HG02623 (cell line): ENCODE data around the gene PSMD8.
"Not testable (repeated sequence)": the region's sequence is repeated elsewhere in the genome, so short reads cannot be mapped to it uniquely, and the experiment has no call there.

Source experiments
- ATAC-seq: cut with Tn5 transposase; IDR thresholded peaks from one replicate; pipeline ENCODE4 v1.9.1; 2021; ENCODE audit warnings: moderate library complexity; ENCODE audit not compliant: unreplicated experiment

Gene PSMD8

DNA sequence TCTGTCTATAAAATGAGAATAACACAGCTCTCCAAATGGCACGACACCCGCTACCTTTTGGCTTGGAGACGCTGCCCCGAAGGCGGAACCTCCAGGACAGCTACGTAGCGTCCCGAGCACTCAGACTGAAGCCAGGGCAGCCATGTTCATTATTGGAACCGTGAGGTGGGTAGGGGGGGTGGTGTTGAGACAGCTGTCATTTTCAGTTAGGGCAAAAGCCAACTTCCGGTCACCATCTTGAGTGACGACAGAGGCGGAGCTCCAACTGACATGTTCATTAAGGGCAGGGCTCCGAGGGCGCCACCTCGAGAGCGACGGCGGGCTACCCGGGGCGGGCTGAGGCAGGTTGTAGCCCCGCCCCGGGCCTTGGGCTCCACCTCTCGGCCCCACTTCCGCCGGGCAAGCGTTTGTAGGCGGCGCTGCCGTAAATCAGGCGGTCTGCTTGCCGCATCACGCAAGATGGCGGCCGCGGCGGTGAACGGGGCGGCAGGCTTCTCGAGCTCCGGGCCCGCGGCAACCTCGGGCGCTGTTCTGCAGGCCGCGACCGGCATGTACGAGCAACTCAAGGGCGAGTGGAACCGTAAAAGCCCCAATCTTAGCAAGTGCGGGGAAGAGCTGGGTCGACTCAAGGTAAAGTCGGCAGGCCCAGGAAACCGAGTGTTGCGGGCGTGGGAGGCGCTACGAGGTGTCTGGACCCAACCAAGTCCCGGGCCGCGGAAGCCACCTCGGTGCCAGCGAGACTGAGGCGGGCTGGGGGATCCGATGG lies at the start of gene PSMD8:
TSS of gene PSMD8 (plus strand) at position 240 of the 766 bp plus-strand sequence. CDS start at position 271, 31 bp downstream.
- peak; percentile 93 for ATAC-seq

DNA sequence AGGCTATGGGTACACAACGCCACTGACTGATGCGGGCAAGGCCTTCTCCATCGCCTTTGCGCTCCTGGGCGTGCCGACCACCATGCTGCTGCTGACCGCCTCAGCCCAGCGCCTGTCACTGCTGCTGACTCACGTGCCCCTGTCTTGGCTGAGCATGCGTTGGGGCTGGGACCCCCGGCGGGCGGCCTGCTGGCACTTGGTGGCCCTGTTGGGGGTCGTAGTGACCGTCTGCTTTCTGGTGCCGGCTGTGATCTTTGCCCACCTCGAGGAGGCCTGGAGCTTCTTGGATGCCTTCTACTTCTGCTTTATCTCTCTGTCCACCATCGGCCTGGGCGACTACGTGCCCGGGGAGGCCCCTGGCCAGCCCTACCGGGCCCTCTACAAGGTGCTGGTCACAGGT lies 47.8 kb upstream of the PSMD8 start:
- ATAC-seq, result no peak

DNA sequence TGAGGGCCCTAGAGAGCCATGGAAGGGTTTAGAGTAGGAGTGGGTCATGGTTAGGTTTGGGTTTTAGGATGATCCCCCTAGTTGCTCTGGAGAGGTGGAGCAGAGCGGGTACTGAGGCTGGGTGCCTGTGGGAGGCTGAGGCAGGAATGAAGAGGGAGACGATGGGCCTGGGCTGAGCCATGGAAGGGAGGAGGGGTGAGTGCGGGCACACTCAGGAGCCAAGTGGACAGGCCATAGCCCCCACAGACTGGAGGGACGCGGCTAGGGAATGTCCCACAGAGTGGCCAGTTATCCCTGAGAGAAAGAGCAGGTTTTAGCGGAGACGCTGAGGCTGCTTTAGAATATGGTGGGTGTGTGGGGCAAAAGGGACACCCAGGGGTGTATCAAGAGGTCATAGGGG lies 44.7 kb upstream of the PSMD8 start:
- ATAC-seq, result no peak

DNA sequence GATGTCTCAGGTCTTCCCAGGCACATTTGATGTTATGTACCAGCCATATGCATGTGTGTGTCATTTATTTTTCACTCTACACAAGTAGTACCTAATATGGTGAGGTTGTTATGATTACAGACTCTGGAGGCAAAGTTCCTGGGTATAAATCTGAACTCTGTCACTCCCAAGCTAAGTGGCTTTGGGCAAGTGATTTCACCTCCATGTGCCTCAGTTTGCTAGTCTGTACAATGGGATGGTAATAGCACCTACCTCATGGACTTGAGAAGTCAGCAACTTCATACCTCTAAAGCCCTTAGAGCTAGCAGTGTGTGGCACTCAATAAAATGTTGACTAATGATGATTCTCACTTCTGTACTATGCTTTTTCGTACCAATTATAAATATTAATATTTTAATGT lies 42.6 kb upstream of the PSMD8 start:
- no peak for ATAC-seq

DNA sequence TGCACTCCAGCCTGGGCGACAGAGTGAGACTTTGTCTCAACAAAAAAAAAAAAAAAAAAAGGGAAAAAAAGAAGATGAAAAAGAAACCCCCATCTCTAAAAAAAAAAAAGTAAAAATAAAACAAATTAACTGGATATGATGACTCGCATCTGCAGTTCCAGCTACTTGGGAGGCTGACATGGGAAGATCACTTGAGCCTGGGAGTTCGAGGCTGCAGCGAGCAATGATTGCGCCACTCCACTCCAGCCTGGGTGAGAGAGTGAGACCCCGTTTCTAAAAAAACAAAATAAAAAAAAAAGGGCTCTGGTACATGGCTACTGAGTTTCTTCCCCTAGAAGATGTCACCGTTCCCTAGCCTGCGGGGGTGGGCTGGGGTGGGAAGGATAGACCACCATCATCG lies 41.1 kb upstream of the PSMD8 start:
- no peak for ATAC-seq

DNA sequence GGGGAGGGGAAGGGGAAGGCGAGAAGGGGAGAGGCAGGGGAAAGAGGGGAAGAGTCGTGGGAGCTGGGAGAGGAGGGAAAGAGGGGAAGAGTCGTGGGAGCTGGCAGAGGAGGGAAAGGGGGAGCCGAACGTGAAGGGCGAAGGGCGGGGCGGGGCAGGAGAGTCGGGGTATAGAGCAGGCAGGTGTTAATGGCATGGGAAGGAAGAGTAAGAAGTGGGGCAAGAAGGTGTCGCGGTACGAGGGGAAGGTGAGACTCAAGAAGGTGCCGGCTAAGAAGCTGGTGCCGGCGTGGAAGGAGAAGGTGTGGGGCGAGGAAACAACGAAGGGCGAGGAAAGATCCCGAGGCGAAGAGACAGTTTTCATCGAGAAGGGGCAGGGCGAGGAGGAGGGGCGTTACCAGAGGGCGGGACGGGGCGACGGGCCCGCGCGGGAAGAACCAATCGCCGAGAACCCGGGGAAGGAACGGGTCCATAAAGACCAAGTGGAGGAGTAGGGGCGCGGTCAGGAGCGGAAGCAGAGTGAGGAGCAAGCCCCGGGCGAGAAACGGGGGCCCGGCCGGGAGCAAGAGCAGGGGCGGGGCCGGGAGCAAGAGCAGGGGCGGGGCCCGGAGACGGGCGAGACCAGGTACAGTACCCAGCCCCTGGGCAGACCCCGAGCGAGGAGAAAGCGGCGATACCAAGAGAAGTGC lies 38.3 kb upstream of the PSMD8 start:
- ATAC-seq, result peak; percentile 59

DNA sequence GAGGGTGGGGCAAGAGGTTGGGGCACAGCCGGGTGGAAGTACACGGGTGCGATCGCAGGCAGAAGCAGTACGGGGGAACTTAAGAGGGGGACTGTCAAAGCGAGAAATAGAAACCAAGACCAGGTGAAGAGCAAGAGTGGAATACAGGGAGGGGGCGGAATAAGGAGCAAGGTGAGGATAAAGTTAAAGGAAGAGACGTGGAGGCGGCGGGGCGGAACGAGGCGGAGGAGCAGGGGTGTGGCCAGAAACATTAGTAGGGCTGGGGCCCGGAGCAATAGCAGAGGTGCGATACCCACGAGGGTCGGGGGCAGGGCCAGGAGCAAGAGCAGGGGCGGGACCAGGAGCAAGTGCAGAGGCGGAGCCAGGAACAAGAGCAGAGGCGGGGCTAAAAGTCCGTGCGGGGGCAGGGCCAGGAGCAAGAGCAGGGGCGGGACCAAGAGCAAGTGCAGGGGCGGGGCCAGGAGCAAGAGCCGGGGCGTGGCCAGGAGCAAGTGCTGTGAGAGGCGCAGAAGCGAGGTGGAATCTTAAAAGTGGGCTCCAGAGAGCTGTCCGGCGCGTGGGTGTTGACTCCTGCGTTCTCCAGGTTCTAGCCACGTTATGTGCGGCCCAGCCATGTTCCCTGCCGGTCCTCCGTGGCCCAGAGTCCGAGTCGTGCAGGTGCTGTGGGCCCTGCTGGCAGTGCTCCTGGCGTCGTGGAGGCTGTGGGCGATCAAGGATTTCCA lies 37.6 kb upstream of the PSMD8 start:
- peak; percentile 45 for ATAC-seq

DNA sequence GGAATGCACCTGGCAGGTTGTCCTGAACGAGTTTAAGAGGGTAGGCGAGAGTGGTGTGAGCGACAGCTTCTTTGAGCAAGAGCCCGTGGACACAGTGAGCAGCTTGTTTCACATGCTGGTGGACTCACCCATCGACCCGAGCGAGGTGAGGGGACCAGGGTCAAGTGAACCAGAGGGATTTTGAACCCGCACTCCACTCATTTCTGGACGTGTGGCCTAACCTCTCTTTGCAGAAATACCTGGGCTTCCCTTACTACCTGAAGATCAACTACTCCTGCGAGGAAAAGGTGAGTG lies 37.1 kb upstream of the PSMD8 start:
- ATAC-seq, result no peak

DNA sequence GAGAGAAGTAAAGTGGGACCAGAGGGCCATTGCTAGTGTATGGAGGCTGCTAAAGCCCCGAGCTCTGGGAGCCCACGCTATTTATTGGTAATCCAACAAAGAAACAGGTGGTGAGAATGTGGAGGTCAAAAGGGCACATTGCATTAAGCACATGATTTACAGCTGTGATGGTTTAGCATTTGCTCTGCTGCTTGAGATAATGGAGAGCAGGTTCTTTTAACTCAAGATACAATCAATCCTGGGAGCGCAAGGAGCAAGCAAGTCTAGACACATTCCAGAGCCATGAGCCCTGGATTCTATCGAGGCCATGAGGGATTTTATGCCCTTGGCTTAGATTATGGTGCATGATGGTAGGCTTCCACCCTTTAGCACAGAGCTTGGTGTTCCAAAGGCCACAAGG lies 35.4 kb upstream of the PSMD8 start:
- not testable (repeated sequence) for ATAC-seq

DNA sequence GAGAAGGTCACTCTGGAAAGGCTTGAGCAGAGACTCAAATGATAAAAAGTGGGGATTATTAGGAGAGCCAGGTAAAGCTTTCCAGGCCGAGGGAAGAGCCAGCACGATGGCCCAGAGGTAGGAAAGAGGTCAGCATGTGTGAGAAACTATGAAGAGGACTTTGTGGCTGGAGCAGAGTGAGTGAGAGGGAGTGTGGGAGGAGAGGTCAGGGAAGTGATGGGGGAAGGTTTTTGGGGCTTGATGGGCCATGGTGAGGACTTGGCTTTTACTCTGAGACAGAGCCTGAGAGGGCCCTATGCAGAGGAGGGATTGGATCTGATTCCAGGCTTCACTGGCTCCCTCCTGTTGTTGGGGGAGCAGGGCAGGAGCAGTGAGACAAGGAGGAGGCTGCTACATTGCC lies 33.4 kb upstream of the PSMD8 start:
- no peak for ATAC-seq

DNA sequence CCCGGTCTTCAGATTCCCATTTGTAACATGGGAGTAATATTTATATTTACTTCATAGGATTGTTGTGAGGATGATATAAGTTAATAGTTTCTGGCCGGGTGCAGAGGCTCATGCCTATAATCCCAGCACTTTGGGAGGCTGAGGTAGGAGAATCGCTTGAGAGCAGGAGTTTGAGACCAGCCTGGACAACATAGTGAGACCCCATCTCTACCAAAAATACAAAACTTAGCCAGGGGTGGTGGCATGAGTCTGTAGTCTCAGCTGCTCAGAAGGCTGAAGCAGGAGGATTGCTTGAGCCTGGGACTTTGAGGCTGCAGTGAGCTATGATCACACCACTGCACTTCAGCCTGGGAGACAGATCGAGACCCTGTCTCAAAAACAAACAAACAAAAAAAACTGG lies 27.5 kb upstream of the PSMD8 start:
- ATAC-seq, result no peak

DNA sequence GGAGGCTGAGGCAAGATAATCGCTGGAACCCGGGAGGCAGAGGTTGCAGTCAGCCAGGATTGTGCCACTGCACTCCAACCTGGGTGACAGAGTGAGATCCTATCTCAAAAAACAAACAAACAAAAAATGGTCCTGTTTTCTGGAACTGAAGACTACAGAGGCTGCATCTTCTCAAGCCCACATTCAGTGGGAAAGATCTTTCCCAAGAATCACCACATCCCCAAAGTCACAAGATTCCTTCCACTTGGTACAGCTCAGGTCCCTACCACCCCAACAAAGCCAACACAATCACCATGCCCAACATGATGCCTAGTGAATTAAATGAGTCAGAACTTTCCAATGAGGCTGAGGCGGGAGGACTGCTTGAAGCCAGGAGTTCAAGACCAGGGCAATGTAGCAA lies 23.5 kb upstream of the PSMD8 start:
- ATAC-seq, result no peak

DNA sequence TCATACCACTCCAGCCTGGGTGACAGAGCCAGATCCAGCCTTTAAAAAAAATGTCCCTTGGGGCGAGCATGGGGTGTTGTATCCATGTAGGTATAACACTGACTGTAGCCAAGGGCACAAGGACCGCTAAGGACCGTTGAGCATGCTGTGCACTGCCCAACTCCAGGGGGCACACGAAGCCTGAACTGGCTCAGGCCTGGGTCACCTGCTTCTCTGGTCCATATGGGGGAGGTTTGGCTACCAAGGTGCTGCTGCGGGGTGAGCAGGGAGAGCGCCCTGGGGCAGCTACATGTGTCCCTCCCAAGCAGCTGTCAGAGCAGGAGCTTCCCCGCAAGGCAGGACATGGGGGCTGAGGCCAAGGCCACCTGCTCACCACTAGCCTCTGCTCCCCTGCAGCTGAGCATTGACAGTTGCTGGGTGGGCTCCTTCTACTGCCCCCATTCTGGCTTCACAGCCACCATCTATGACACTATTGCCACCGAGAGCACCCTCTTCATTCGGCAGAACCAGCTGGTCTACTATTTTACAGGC lies 22.4 kb upstream of the PSMD8 start:
- no peak for ATAC-seq

DNA sequence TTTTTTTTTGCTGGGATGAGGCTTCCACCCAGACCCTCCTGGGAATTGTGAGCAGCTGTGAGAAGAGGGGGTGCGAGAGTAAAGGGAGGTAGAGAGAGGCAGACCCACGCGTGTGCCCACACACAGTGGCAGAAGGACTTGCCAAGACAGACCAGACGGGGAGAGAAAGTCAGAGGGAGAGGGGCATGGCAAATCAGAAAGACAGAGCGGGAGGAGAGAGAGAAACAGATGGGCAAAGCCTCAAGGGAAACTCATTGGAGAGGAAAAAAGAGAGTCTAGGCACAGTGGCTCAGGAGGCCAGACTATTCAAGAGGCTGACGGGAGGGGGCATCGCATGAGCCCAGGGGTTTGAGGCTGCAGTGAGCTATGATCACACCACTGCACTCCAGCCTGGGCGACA lies 21.8 kb upstream of the PSMD8 start:
- ATAC-seq, result no peak

DNA sequence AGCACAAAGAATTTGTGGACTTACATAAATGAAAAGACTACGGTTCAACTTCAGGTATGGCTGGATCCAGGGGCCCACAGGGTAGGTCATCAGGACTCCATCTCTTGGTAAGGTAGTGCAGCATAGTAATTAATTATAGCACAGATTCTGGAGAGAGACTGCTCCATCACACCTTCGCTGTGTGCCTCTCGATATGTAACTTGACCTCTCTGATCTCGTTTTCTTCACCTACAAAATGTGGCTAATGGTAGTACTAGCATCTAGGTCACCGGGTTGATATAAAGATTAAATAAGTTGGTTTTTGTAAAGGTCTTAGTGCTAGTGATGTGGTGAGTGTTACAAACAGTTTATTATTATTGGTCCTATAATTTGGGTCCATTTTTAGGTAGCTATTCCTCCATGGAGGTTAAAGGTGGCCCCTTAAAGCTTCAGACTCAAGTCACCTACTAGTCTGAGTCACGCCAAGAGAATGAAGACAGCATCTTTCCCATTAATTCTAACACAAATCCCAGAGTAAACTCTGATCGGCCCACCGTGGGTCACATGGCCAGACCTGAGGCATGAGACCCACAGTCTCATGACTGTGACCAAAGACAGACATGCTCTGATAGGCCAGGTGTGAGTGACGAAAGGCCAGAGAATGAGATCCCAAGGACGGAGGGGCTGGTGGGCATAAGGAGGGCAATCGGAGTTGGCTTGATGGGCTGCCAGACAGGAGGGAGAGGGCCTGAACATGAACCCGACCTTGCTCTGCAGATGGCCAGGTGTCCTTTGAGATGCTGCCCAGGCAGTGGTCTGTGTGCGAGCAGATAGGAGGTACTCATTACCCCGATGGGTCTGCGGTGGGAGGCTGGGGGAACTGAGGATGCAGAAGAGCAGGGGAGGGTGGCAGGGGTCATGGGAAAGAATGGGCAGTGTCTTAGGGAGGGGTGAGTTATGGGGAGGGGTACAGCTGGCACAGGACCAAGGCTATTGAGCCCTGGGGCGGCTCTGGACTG lies 18.3 kb upstream of the PSMD8 start:
- ATAC-seq, result no peak

DNA sequence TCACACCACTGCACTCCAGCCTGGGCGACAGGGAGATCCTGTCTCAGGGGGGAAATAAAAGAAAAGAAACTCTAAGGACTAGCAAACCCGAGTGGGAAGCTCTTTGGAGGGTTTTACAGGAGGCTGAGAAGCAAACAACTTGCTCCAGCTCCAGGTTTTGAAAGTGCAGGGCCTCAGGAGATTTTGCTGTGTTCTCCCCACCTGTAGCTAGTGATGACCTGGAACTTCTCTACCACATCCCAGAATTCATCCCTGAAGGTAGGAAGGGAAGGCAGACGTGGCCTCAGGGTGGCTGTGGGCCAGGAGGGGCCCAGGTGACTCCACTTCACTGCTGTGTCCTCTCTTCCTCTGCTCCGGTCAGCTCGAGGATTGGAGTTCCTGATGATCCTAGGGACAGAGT lies 16.3 kb upstream of the PSMD8 start:
- no peak for ATAC-seq

DNA sequence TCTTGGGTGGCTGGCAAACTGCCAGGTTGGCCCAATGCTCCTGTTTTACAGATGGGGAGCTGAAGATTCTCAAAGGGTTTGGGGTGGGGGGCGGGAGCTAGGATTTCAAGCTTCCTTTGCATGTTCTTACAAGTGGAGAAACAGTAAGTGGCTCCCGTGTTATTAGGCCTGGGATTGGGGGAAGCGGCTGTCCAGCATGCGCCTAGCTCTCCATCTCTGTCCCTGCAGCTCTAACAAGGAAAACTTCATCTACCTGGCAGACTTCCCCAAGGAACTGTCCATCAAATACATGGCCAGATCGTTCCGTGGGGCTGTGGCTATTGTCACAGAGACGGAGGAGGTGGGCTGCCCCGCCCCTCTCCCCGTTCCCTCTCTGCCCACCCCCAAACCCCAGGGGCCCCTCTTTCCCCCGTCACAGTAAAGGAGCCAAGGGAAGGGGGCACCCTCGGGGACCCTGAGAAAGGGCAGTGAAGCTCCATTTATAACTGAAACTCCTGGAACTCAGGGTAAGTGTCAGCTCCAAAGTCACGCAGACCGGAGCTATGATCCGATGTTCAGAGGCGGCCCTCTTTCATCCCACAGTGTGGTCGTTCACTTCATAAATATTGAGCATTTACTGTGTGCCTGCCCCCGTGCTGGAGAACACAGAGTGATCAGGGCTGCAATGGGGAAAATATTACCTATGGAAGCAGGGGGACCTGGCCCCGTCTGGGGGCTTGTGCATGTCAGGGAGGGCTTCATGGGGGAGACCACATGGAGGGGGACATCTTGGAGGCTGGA lies 14.9 kb upstream of the PSMD8 start:
- no peak for ATAC-seq

DNA sequence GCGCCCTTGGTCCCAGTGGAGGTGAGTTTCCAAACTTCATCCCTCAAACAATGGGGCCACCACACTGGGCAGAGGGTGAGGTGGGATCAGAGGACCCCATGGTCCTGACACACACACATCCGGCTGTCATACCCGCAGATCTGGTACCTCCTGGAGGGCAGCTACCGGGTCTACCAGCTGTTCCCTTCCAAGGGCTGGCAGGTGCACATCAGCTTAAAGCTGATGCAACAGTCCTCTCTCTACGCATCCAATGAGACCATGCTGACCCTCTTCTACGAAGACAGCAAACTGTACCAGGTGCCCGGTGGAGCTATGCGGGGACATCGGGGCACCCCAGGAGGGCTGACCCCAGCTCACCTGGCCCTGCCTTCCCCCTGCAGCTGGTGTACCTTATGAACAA lies 14.0 kb upstream of the PSMD8 start:
- no peak for ATAC-seq

DNA sequence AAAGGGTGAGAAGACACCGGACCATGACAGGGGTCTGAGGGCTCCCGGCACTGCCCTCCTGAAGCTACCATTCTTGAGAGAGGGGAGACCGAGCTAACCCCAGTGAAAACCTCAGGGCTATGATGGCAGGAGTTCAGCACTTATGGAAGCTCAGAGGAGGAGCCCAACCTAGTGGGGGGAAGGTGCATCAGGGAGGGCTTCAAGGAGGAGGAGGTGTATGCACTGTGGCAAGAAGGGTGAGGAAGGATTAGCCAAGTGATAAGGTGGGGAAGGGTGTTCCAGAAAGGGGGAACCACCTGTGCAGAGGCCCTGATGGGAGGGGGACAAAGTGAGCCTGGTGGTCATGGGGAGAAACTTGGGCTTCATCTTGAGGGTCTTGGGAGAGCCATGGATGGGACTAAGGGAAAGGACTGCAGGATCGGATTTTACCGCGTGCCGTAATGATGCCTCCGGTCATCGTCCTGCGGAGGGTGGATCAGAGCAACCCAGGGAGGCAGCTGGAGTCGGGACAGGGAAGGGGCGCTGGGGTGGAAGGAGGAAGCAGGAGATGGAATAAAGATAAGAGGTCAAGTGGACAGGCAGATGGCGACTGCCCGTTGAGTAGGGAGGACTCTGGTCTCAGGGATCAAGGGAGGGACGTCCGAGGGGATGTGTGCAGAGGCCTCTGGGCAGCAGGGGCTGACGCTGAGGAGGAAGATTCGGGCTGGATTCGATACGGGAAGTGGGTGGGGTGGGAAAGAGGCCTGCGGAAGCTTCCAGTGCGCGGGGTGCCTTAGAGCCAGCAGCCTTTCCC lies 13.3 kb upstream of the PSMD8 start:
- no peak for ATAC-seq
